Hepatocyte (in vitro differentiated cells): ENCODE measurements around the gene CRHR2. TPM values are rescaled to one million over a fixed set of nuclear protein-coding genes. Genes with fewer than 3 reads are reported as not detected.

ENCODE experiments used
- DNase-seq: peaks from one replicate; pipeline ENCODE4 v3.0.0-alpha.2; 2016; ENCODE audit warnings: low spot score
- H2AFZ ChIP-seq: fragments of 200-600 bp; sonication (generic); 2 replicates; pipeline ENCODE4 v1.6.0; 2016; ENCODE audit warnings: antibody characterized with exemption, mild to moderate bottlenecking
- H3K27ac ChIP-seq: fragments of 200-600 bp; sonication (generic); 2 replicates; pipeline ENCODE4 v1.5.1; 2016; ENCODE audit warnings: mild to moderate bottlenecking
- H3K27me3 ChIP-seq: fragments of 200-600 bp; sonication (generic); 2 replicates; pipeline ENCODE4 v1.6.1; 2016
- H3K36me3 ChIP-seq: fragments of 200-600 bp; sonication (generic); replicated peaks from 2 replicates; pipeline ENCODE4 v1.5.1; 2016; ENCODE audit warnings: low read depth; ENCODE audit not compliant: insufficient read depth
- H3K4me1 ChIP-seq: fragments of 200-600 bp; sonication (generic); 2 replicates; pipeline ENCODE4 v1.5.1; 2016; ENCODE audit warnings: mild to moderate bottlenecking, moderate library complexity; ENCODE audit not compliant: insufficient read depth
- H3K4me2 ChIP-seq: fragments of 200-600 bp; sonication (generic); 2 replicates; pipeline ENCODE4 v1.6.0; 2016
- H3K4me3 ChIP-seq: fragments of 200-600 bp; sonication (generic); 2 replicates; pipeline ENCODE4 v1.5.1; 2016; ENCODE audit warnings: mild to moderate bottlenecking
- H3K79me2 ChIP-seq: fragments of 200-600 bp; sonication (generic); 2 replicates; pipeline ENCODE4 v1.6.0; 2017; ENCODE audit warnings: mild to moderate bottlenecking
- H3K9me2 ChIP-seq: fragments of 200-600 bp; sonication (generic); replicated peaks from 2 replicates; pipeline ENCODE4 v1.6.0; 2017; ENCODE audit warnings: mild to moderate bottlenecking; ENCODE audit not compliant: insufficient read depth
- H3K9me3 ChIP-seq: fragments of 200-600 bp; sonication (generic); 2 replicates; pipeline ENCODE4 v1.5.1; 2016; ENCODE audit warnings: low read depth, mild to moderate bottlenecking
- H4K20me1 ChIP-seq: fragments of 200-600 bp; sonication (generic); 2 replicates; pipeline ENCODE4 v1.6.0; 2016; ENCODE audit warnings: mild to moderate bottlenecking; ENCODE audit not compliant: insufficient read depth, poor library complexity, severe bottlenecking
- CTCF ChIP-seq: fragments of 200-600 bp; sonication (generic); IDR thresholded peaks from 2 replicates; pipeline ENCODE4 v1.5.1; 2016; ENCODE audit warnings: antibody characterized with exemption, mild to moderate bottlenecking; ENCODE audit not compliant: poor library complexity
- EZH2 ChIP-seq: fragments of 200-600 bp; sonication (generic); IDR thresholded peaks from 2 replicates; pipeline ENCODE4 v1.6.1; 2016; ENCODE audit warnings: antibody characterized with exemption, mild to moderate bottlenecking, borderline replicate concordance
- EZH2phosphoT487 ChIP-seq: fragments of 200-600 bp; sonication (generic); IDR thresholded peaks from one replicate; pipeline ENCODE4 v1.6.1; 2018; ENCODE audit warnings: antibody characterized with exemption, mild to moderate bottlenecking, low read depth, moderate library complexity; ENCODE audit not compliant: unreplicated experiment, severe bottlenecking
- WGBS: methylation state at CpG from one replicate; pipeline ENCODE4 v1.1.6; 2016; ENCODE audit warnings: low lambda C conversion rate; ENCODE audit errors: missing lambda C conversion rate; 5-methylcytosine and 5-hydroxymethylcytosine counted together
- polyA plus RNA-seq: library from polyadenylated mRNA; unstranded; fragments of >200 nt; fragmentation: Nextera tagmentation; extraction: Ambion mirVana; gene quantifications from 2 replicates; pipeline ENCODE4 v1.2.1, GENCODE V29; 2016
- total RNA-seq: library from RNA; depleted of rRNA; stranded (reverse); fragments of >200 nt; gene quantifications from 2 replicates; pipeline ENCODE4 v1.2.3, GENCODE V29; 2014

The CRHR2 gene
- total and polyA plus RNA-seq, 2 experiments from 2014 or later: 0.21 TPM; not detected in 1

- no peaks in the 10 kb centered on the region for H3K36me3 ChIP-seq
- 97% methylated on average over 10 of the region's 10 CpGs for WGBS
- no peak overlapping the region for H3K4me2 ChIP-seq
These were observed 10.2 kb upstream of the CRHR2 start for GRCh38 chr7:30692438-30692837.

GRCh38 chr7:30690011-30690410, 7.8 kb upstream of the CRHR2 start:
- DNase-seq: no peak
- Histone ChIP-seq H4K20me1 (no peaks in the 10 kb centered on the region), H3K27me3 (no peaks in the 10 kb centered on the region), H3K9me2 (no peaks in the 10 kb centered on the region), H3K36me3 (no peaks in the 10 kb centered on the region), H3K9me3 (no peaks in the 10 kb centered on the region), H2AFZ (no peak overlapping the region), H3K4me3 (no peak overlapping the region), H3K4me2 (no peak overlapping the region), H3K79me2 (no peaks in the 10 kb centered on the region), H3K27ac (no peak overlapping the region), H3K4me1 (peaks cover 13% of the 10 kb centered on the region)
- 91% methylated on average over 7 of the region's 7 CpGs for WGBS
- TF ChIP-seq EZH2phosphoT487: no peak
- no peak for TF ChIP-seq EZH2
- no peak for TF ChIP-seq CTCF

More at GRCh38 chr7:30692438-30692837, 10.2 kb upstream of the CRHR2 start:
- Histone ChIP-seq H3K79me2 (no peaks in the 10 kb centered on the region), H3K4me3 (no peak overlapping the region), H3K27me3 (no peaks in the 10 kb centered on the region), H3K27ac (no peak overlapping the region), H3K9me2 (no peaks in the 10 kb centered on the region), H3K4me1 (peaks cover 14% of the 10 kb centered on the region), H2AFZ (no peak overlapping the region), H3K9me3 (no peaks in the 10 kb centered on the region), H4K20me1 (no peaks in the 10 kb centered on the region)
- TF ChIP-seq EZH2 (no peak), CTCF (no peak), EZH2phosphoT487 (no peak)
- no peak for DNase-seq

GRCh38 chr7:30688718-30689221, 6.5 kb upstream of the CRHR2 start:
- TF ChIP-seq CTCF (no peak), EZH2 (no peak), EZH2phosphoT487 (no peak)
- 54% methylated on average over 5 of the region's 5 CpGs for WGBS
- Histone ChIP-seq H3K4me3 (no peak overlapping the region), H3K9me2 (no peaks in the 10 kb centered on the region), H3K27ac (no peak overlapping the region), H2AFZ (no peak overlapping the region), H3K79me2 (no peaks in the 10 kb centered on the region), H3K4me1 (peaks cover under 1% of the 10 kb centered on the region), H3K27me3 (peaks cover 3% of the 10 kb centered on the region), H3K36me3 (no peaks in the 10 kb centered on the region), H3K9me3 (no peaks in the 10 kb centered on the region), H4K20me1 (no peaks in the 10 kb centered on the region), H3K4me2 (no peak overlapping the region)
- peak; percentile 77 for DNase-seq
